ENCODE measurements around the gene ICOSLG.

GRCh38 chr21:44255511-44255981 is 14.8 kb upstream of the ICOSLG start:
- TF ChIP-seq POLR2AphosphoS5 (IDR thresholded peaks at IDR 0.05) (no peak), POLR2A (IDR thresholded peaks at IDR 0.05) (no peak)
